Psoas muscle (tissue), 8 donors: ENCODE data around the gene FGF14. TPM values are rescaled to one million over a fixed set of nuclear protein-coding genes. Genes with fewer than 3 reads are reported as not detected.

Experiments used
- ATAC-seq, 4 donors: fragments of 200-7000 bp; cut with Tn5 transposase; one replicate each; pipeline ENCODE4 v1.9.1; 2020; ENCODE audit warnings: moderate library complexity in 3 of 4, mild to moderate bottlenecking in 2 of 4
- DNase-seq, 2 donors: peaks; one replicate each; pipeline ENCODE4 v3.0.0-alpha.2; 2020
- H3K27ac ChIP-seq: fragments of 200-600 bp; one replicate; pipeline ENCODE4 v1.8.0; 2022
- H3K27me3 ChIP-seq, 3 donors: fragments of 200-600 bp in 1 of 3; one replicate each; pipeline versions ENCODE4 v1.6.1 to v1.8.0; 2013 to 2022; ENCODE audit warnings: low read length in 2 of 3, mild to moderate bottlenecking in 2 of 3, moderate library complexity in 1 of 3; ENCODE audit not compliant: insufficient read depth in 3 of 3
- H3K36me3 ChIP-seq, 2 donors: fragments of 200-600 bp in 1 of 2; one replicate each; pipeline versions ENCODE4 v1.6.1 to v1.8.0; 2013 to 2022; ENCODE audit warnings: low read depth in 1 of 2, mild to moderate bottlenecking in 1 of 2, moderate library complexity in 1 of 2; ENCODE audit not compliant: insufficient read depth in 1 of 2
- H3K4me1 ChIP-seq: fragments of 200-600 bp; one replicate; pipeline ENCODE4 v1.8.0; 2022
- H3K4me3 ChIP-seq: fragments of 200-600 bp; one replicate; pipeline ENCODE4 v1.8.0; 2022; ENCODE audit warnings: mild to moderate bottlenecking
- H3K9me3 ChIP-seq: fragments of 200-600 bp; one replicate; pipeline ENCODE4 v1.8.0; 2022
- CTCF ChIP-seq: fragments of 200-600 bp; IDR thresholded peaks from one replicate; pipeline ENCODE4 v1.8.0; 2022; ENCODE audit warnings: antibody characterized with exemption
- WGBS, 3 donors: extraction: QIAGEN DNeasy Blood & Tissue Kit; methylation state at CpG; one replicate each; pipeline versions ENCODE4 v1.1.6 to v1.1.7; 2013; 5-methylcytosine and 5-hydroxymethylcytosine counted together
- intact Hi-C, 2 donors: fragments of 100-400 bp; cut with DNase I; formaldehyde crosslinking; loops; one replicate each; pipeline versions ENCODE4 v1.11.0 to v1.14.2; 2022
- polyA plus RNA-seq, 3 donors: library from polyadenylated mRNA; stranded (reverse); fragments of 200-250 nt; gene quantifications; one replicate each; pipeline ENCODE4 v1.2.3, GENCODE V29; 2013
- total RNA-seq, 4 donors: library from RNA; stranded (reverse); fragmentation: NEBNext Ultra II Directional in 2 of 4; extraction: Animal tissue kit (Norgen Biotek cat#: 25700) in 2 of 4; gene quantifications; one replicate each; pipeline versions ENCODE4 v1.2.1 to v1.2.4, GENCODE V29; 2021 to 2023
- donor health status: healthy with polysubstance abuse.
- donor health status: DM: no; HTN: no; CAD: no; lungs with moderate emphysema.
- donor health status: Bipolar disorder and iron deficiency.
- donor health status: healthy.
- donor health status: DM: yes; HTN: yes; CAD: no.
- donor health status: DM: no; HTN: no; CAD: no.
- donor health status: DM: no; HTN: no; CAD: no.
- donor health status: DM: yes; HTN: yes; CAD: no.

FGF14 gene
- total and polyA plus RNA-seq, 7 donors: 0.01 to 0.05 (median 0.02) TPM; not detected in 4

GRCh38 chr13:102183509-102184182 lies 218.2 kb downstream of the FGF14 start:
- TF ChIP-seq CTCF: no peak
- no peak for ATAC-seq
- 70 to 74% (median 70%) methylated on average over 4 of the region's 4 CpGs for WGBS, 3 donors
- intact Hi-C loops: no loop called here
- no peaks in the 10 kb centered on the region for H3K27me3 ChIP-seq
- H3K27ac ChIP-seq: no peak overlapping the region
- no peak overlapping the region for H3K4me3 ChIP-seq
- H3K9me3 ChIP-seq: no peaks in the 10 kb centered on the region
- H3K36me3 ChIP-seq: no peaks in the 10 kb centered on the region
- no peaks in the 10 kb centered on the region for H3K4me1 ChIP-seq
- DNase-seq: no peak

GRCh38 chr13:102182170-102182569 lies 219.7 kb downstream of the FGF14 start:
- Histone ChIP-seq H3K4me3 (no peak overlapping the region), H3K9me3 (no peaks in the 10 kb centered on the region), H3K27ac (no peak overlapping the region), H3K27me3 (no peaks in the 10 kb centered on the region), H3K4me1 (no peaks in the 10 kb centered on the region), H3K36me3 (no peaks in the 10 kb centered on the region)
- 88 to 93% (median 90%) methylated on average over 5 of the region's 5 CpGs for WGBS, 3 donors
- intact Hi-C loops: no loop called here
- no peak for TF ChIP-seq CTCF
- DNase-seq (no peak), ATAC-seq (no peak)

GRCh38 chr13:102177431-102177830 lies 224.4 kb downstream of the FGF14 start:
- no peak for TF ChIP-seq CTCF
- H3K4me3 ChIP-seq: no peak overlapping the region
- H3K9me3 ChIP-seq: peaks cover 6% of the 10 kb centered on the region
- no peaks in the 10 kb centered on the region for H3K27me3 ChIP-seq
- no peaks in the 10 kb centered on the region for H3K4me1 ChIP-seq
- no peak overlapping the region for H3K27ac ChIP-seq
- H3K36me3 ChIP-seq: no peaks in the 10 kb centered on the region
- no peak for ATAC-seq
- intact Hi-C loops: no loop called here
- no peak for DNase-seq

GRCh38 chr13:102176846-102177245 lies 225.0 kb downstream of the FGF14 start:
- TF ChIP-seq CTCF: no peak
- no peak for ATAC-seq
- 48 to 49% (median 49%) methylated on average over 4 of the region's 4 CpGs for WGBS, 3 donors

DNA sequence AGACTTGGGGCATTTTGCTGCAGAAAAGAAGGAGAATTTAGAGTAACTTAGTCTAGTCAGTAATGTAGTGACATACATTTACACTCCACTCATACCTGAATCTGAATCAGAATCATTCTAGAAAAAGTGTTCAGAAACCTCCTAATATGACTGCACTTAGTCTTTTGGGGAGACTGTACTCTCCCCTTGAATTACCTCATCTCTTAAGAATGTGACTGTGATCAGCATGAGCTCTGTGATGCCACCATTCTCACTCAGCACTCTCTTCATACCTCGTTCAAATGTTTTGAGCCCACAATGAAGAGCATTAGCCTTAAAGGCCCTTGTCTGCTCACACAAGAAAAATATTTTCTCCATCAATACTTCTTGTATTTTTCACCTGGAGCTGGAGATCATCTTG lies 229.4 kb downstream of the FGF14 start:
- no peaks in the 10 kb centered on the region for H3K27me3 ChIP-seq
- peaks cover 6% of the 10 kb centered on the region for H3K9me3 ChIP-seq
- H3K4me1 ChIP-seq: no peaks in the 10 kb centered on the region
- no peak overlapping the region for H3K27ac ChIP-seq
- ATAC-seq: no peak
- no peak overlapping the region for H3K4me3 ChIP-seq
- H3K36me3 ChIP-seq: no peaks in the 10 kb centered on the region
- no peak for TF ChIP-seq CTCF
- DNase-seq: no peak
- 64 to 67% (median 65%) methylated on average over 1 of the region's 1 CpG for WGBS, 3 donors
- intact Hi-C loops: no loop called here

More at GRCh38 chr13:102176846-102177245, 225.0 kb downstream of the FGF14 start:
- Histone ChIP-seq H3K4me3 (no peak overlapping the region), H3K9me3 (peaks cover 6% of the 10 kb centered on the region), H3K36me3 (no peaks in the 10 kb centered on the region), H3K27ac (no peak overlapping the region), H3K27me3 (no peaks in the 10 kb centered on the region), H3K4me1 (no peaks in the 10 kb centered on the region)
- no peak for DNase-seq
- intact Hi-C loops: no loop called here
